ENCODE measurements around the gene CFTR. TPM values are rescaled to one million over a fixed set of nuclear protein-coding genes. Genes with fewer than 3 reads are reported as not detected.
A peak's percentile ranks its signal among the peaks of the same experiment; 100 is the strongest.

Gene CFTR
- total and polyA plus RNA-seq, 2 donors = 0.05 to 2.0 TPM

DNA sequence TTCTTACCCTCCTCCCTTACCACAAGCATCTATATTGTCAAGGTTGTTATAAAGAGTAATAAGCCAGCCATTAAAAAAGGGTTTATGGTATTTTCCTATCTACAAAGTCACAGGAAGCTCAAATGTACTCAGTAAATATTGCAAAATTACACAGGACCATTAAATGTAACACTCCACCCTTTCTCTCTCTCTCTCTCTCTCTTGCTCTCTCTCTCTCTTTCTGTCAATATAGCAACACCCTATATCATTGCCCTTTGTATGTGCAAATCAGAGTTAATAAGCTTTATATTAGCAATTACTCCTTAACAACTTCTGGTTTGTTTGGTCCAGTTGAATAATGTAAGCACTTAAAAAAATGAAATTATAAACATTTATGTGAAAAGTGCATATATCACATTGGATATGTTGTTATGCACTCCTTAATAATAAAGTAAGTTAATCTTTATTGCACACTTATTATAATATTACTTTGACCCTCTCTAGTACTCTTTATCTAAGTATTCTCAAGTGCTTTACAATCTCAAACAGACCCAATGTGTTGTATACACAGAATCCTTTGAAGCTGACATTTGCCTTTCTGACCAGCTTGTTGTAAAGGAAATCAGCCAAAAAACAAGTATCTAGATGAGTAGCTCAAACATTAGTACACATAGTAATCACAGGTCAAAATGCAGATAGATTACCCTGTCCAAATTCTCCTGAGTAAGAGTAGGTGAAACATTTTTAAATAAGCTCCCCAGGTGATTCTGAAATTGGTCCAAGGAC, 93.2 kb downstream of the CFTR start:
- DNase-seq (ENCODE audit: extremely low spot score) = no peak

DNA sequence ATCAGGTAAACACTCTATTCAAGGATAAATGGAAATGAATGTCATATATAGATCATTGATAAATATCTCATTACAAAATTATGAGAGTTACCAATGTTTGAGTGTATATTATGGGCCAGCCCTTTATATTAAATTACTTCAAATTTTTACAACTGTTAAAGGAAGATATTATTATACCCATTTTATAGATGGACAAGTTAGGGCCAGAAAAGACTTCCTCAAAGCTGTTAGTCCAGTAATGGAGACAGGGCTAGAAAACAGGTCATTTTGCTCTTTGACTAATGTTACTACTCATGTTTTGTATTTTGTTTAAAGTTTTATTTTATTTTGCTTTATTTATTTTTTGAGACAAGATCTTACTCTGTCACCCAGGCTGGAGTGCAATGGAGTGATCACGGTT, 101.6 kb downstream of the CFTR start:
- no peaks in the 10 kb centered on the region for H3K36me3 ChIP-seq (ENCODE audit: insufficient read depth)
- WGBS = 89% methylated on average over 1 of the region's 1 CpG
- H3K4me1 ChIP-seq (ENCODE audit: insufficient read depth) = no peaks in the 10 kb centered on the region
- no peak overlapping the region for H3K4me3 ChIP-seq (ENCODE audit: low read depth, low read length)
- no peak overlapping the region for H3K27ac ChIP-seq (ENCODE audit: low read depth)
- DNase-seq (ENCODE audit: extremely low spot score) = no peak

More for the DNA sequence above, 93.2 kb downstream of the CFTR start:
- H3K4me1 ChIP-seq (ENCODE audit: insufficient read depth) = no peaks in the 10 kb centered on the region
- no peak overlapping the region for H3K4me3 ChIP-seq (ENCODE audit: low read depth, low read length)
- H3K27ac ChIP-seq (ENCODE audit: low read depth) = no peak overlapping the region
- no peaks in the 10 kb centered on the region for H3K36me3 ChIP-seq (ENCODE audit: insufficient read depth)

DNA sequence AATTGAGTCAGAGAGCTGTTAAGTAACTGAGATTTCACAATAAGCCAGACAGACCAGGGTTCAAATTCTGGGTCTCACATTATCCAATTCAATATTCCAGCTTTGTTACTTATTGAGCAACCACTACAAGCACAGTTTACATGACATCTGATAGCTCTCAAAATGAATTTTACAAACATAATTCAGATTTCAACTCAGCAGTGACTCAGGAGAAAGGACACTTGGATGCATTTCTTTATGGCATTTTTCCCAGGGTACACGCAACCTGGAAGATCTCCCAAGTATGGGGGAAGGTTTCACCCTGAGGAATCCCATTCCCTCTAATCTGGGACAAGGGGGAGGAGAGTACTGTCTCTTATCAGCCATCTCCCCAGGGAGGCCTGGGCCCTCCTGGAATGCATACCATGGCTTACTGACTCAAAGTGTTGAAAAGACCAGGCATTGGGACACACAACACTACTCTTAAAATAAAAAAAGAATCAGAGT, 102.4 kb downstream of the CFTR start:
- H3K4me3 ChIP-seq (ENCODE audit: low read depth, low read length) = no peak overlapping the region
- WGBS = 15% methylated on average over 1 of the region's 1 CpG
- no peaks in the 10 kb centered on the region for H3K36me3 ChIP-seq (ENCODE audit: insufficient read depth)
- no peaks in the 10 kb centered on the region for H3K4me1 ChIP-seq (ENCODE audit: insufficient read depth)
- H3K27ac ChIP-seq (ENCODE audit: low read depth) = no peak overlapping the region
- DNase-seq (ENCODE audit: extremely low spot score) = no peak

DNA sequence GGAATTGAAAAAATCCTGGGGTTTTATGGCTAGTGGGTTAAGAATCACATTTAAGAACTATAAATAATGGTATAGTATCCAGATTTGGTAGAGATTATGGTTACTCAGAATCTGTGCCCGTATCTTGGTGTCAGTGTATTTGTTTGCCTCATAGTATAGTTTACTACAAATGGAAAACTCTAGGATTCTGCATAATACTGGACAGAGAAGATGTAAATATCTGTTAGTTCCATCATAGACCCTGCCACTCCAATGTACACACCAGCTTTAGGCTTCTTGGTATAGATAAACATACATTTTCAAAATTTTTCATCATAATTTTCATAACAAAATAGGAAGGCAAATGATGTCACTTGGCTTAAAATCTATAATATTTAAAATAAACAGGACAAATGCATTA, 108.1 kb downstream of the CFTR start:
- Histone ChIP-seq H3K4me3 (ENCODE audit: low read depth, low read length) (no peak overlapping the region), H3K27ac (ENCODE audit: low read depth) (no peak overlapping the region), H3K36me3 (ENCODE audit: insufficient read depth) (no peaks in the 10 kb centered on the region), H3K4me1 (ENCODE audit: insufficient read depth) (no peaks in the 10 kb centered on the region)
- no peak for DNase-seq (ENCODE audit: extremely low spot score)
- WGBS = 40% methylated on average over 1 of the region's 1 CpG

DNA sequence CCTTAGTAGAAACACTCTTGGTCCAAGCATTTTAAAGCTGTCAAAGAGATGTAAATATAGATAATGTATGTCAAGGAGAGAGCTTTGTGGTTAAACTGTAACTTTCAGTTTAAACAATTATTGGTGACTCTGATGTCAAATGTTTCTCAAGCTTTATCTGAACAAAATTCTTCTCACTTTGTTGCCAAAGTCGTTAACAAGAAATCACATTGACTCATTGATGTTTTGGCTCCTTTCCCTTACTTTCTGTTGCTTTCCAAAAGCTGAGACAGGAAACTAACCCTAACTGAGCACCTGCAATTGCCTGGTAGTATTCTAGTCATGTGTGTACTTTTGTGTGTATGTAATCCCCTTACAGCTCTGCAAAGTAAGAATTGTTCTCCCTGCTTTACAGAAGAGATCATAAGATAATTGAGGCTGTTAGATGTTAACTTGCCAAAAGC, 108.5 kb downstream of the CFTR start:
- WGBS = 13% methylated on average over 1 of the region's 1 CpG
- DNase-seq (ENCODE audit: extremely low spot score) = peak; percentile 37
- no peaks in the 10 kb centered on the region for H3K36me3 ChIP-seq (ENCODE audit: insufficient read depth)

DNA sequence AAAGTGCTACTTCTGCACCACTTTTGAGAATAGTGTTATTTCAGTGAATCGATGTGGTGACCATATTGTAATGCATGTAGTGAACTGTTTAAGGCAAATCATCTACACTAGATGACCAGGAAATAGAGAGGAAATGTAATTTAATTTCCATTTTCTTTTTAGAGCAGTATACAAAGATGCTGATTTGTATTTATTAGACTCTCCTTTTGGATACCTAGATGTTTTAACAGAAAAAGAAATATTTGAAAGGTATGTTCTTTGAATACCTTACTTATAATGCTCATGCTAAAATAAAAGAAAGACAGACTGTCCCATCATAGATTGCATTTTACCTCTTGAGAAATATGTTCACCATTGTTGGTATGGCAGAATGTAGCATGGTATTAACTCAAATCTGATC, 110.4 kb downstream of the CFTR start:
- Histone ChIP-seq H3K4me1 (ENCODE audit: insufficient read depth) (no peaks in the 10 kb centered on the region), H3K36me3 (ENCODE audit: insufficient read depth) (no peaks in the 10 kb centered on the region), H3K4me3 (ENCODE audit: low read depth, low read length) (no peak overlapping the region), H3K27ac (ENCODE audit: low read depth) (no peak overlapping the region)
- 90% methylated on average over 1 of the region's 1 CpG for WGBS
- DNase-seq (ENCODE audit: extremely low spot score) = no peak

More for the DNA sequence above, 108.5 kb downstream of the CFTR start:
- Histone ChIP-seq H3K27ac (ENCODE audit: low read depth) (no peak overlapping the region), H3K4me3 (ENCODE audit: low read depth, low read length) (no peak overlapping the region), H3K4me1 (ENCODE audit: insufficient read depth) (no peaks in the 10 kb centered on the region)

DNA sequence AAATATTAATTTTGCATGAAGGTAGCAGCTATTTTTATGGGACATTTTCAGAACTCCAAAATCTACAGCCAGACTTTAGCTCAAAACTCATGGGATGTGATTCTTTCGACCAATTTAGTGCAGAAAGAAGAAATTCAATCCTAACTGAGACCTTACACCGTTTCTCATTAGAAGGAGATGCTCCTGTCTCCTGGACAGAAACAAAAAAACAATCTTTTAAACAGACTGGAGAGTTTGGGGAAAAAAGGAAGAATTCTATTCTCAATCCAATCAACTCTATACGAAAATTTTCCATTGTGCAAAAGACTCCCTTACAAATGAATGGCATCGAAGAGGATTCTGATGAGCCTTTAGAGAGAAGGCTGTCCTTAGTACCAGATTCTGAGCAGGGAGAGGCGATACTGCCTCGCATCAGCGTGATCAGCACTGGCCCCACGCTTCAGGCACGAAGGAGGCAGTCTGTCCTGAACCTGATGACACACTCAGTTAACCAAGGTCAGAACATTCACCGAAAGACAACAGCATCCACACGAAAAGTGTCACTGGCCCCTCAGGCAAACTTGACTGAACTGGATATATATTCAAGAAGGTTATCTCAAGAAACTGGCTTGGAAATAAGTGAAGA, 112.3 kb downstream of the CFTR start:
- WGBS = 87% methylated on average over 11 of the region's 11 CpGs
- Histone ChIP-seq H3K36me3 (ENCODE audit: insufficient read depth) (no peaks in the 10 kb centered on the region), H3K27ac (ENCODE audit: low read depth) (no peak overlapping the region), H3K4me3 (ENCODE audit: low read depth, low read length) (no peak overlapping the region), H3K4me1 (ENCODE audit: insufficient read depth) (no peaks in the 10 kb centered on the region)
- no peak for DNase-seq (ENCODE audit: extremely low spot score)

DNA sequence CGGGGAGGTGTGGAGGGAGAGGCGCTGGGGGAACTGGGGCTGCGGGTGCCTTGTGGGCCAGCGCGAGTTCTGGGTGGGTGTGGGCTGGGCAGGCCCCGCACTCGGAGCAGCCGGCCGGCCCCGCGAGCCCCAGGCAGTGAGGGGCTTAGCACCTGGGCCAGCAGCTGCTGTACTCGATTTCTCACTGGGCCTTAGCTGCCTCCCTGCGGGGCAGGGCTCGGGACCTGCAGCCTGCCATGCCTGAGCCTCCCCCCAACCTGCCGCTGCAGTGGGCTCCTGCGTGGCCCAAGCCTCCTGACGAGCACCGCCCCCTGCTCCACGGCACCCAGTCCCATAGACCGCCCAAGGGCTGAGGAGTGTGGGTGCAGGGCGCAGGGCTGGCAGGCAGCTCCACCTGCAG, 116.3 kb downstream of the CFTR start:
- WGBS = 98% methylated on average over 21 of the region's 21 CpGs
- Histone ChIP-seq H3K4me1 (ENCODE audit: insufficient read depth) (no peaks in the 10 kb centered on the region), H3K36me3 (ENCODE audit: insufficient read depth) (no peaks in the 10 kb centered on the region), H3K27ac (ENCODE audit: low read depth) (no peak overlapping the region), H3K4me3 (ENCODE audit: low read depth, low read length) (no peak overlapping the region)
- no peak for DNase-seq (ENCODE audit: extremely low spot score)

DNA sequence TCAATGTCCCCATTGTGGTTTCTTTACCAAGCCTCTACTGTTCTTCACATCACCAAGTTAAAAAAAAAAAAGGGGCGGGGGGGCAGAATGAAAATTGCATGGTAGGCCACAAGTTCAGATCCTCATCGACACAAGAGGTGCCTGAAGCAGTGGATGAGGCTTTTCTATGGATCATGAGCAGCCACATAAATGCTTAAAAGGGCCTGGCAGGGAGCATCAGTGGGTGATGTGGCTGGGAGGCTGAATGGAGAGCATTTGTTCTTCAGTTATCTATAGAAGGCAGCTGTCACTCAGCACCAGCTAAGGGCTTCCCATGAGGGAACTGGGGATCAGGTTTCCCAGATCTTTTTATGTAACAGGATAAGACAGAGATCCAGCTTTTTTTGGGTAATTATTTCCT, 117.9 kb downstream of the CFTR start:
- no peak for DNase-seq (ENCODE audit: extremely low spot score)
- Histone ChIP-seq H3K4me3 (ENCODE audit: low read depth, low read length) (no peak overlapping the region), H3K27ac (ENCODE audit: low read depth) (no peak overlapping the region), H3K4me1 (ENCODE audit: insufficient read depth) (no peaks in the 10 kb centered on the region), H3K36me3 (ENCODE audit: insufficient read depth) (no peaks in the 10 kb centered on the region)
- 88% methylated on average over 2 of the region's 2 CpGs for WGBS

DNA sequence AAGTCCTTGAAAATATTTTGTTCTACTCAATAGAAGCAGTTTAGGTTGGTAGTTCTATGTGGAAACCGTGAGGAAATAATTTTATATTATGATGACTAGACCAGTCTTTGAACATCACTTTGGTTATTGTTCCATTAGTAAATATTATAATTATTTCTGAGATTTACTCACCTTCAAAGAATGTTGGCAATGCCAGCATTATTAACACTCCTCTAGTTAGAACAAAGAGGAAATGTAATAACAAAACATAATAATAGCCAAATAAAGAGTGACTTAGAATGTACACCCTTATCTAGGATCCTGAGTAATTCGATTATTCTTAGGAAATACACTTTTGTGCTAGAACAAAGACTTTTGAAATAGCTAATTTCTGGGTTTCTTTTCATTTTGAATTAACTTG, 121.1 kb downstream of the CFTR start:
- no peak overlapping the region for H3K4me3 ChIP-seq (ENCODE audit: low read depth, low read length)
- no peaks in the 10 kb centered on the region for H3K36me3 ChIP-seq (ENCODE audit: insufficient read depth)
- no peaks in the 10 kb centered on the region for H3K4me1 ChIP-seq (ENCODE audit: insufficient read depth)
- 62% methylated on average over 2 of the region's 2 CpGs for WGBS
- no peak for DNase-seq (ENCODE audit: extremely low spot score)
- no peak overlapping the region for H3K27ac ChIP-seq (ENCODE audit: low read depth)

DNA sequence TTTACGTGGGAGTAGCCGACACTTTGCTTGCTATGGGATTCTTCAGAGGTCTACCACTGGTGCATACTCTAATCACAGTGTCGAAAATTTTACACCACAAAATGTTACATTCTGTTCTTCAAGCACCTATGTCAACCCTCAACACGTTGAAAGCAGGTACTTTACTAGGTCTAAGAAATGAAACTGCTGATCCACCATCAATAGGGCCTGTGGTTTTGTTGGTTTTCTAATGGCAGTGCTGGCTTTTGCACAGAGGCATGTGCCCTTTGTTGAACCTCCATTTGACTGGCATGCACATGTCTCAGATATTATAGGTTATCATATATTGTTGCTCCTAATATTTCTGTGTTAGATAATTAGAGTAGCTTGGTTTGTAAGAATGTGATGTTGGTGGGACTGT, 123.8 kb downstream of the CFTR start:
- no peak overlapping the region for H3K27ac ChIP-seq (ENCODE audit: low read depth)
- no peak for DNase-seq (ENCODE audit: extremely low spot score)
- H3K4me3 ChIP-seq (ENCODE audit: low read depth, low read length) = no peak overlapping the region
- no peaks in the 10 kb centered on the region for H3K36me3 ChIP-seq (ENCODE audit: insufficient read depth)
- WGBS = 90% methylated on average over 4 of the region's 4 CpGs
- H3K4me1 ChIP-seq (ENCODE audit: insufficient read depth) = no peaks in the 10 kb centered on the region

DNA sequence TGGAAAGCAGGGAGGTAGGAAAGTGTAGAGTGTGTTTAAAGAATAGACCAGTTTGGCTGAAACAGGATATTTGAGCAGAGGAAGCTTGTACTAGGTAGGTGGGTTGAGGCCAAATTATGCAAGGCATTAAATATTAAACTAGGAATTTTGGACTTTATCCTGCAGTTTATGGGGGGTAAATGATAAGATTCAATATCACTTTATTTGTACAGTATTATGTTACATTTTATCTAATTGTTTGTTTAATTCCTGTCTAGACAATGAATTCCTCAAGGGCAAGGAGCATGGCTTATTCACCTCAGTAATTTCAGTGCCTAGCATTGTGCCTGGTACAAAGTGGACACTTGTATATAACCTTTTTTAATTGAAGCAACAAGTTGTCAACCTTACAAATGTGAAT, 125.9 kb downstream of the CFTR start:
- Histone ChIP-seq H3K4me1 (ENCODE audit: insufficient read depth) (no peaks in the 10 kb centered on the region), H3K36me3 (ENCODE audit: insufficient read depth) (no peaks in the 10 kb centered on the region), H3K27ac (ENCODE audit: low read depth) (no peak overlapping the region), H3K4me3 (ENCODE audit: low read depth, low read length) (no peak overlapping the region)
- no peak for DNase-seq (ENCODE audit: extremely low spot score)

DNA sequence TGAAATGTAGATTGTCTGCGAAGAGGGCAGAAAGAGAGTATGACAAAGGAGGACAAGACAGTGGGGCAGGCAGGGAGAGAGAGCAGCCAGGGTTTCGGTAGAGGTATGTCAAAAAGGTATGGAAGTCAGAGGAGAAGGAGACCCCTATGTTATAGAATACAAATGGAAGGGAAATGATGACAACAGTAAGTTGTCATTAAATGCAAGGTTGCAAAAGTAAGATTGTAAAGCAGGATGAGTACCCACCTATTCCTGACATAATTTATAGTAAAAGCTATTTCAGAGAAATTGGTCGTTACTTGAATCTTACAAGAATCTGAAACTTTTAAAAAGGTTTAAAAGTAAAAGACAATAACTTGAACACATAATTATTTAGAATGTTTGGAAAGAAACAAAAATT, 126.3 kb downstream of the CFTR start:
- no peak for DNase-seq (ENCODE audit: extremely low spot score)
- Histone ChIP-seq H3K36me3 (ENCODE audit: insufficient read depth) (no peaks in the 10 kb centered on the region), H3K4me1 (ENCODE audit: insufficient read depth) (no peaks in the 10 kb centered on the region), H3K27ac (ENCODE audit: low read depth) (no peak overlapping the region), H3K4me3 (ENCODE audit: low read depth, low read length) (no peak overlapping the region)
- WGBS = 92% methylated on average over 3 of the region's 3 CpGs

DNA sequence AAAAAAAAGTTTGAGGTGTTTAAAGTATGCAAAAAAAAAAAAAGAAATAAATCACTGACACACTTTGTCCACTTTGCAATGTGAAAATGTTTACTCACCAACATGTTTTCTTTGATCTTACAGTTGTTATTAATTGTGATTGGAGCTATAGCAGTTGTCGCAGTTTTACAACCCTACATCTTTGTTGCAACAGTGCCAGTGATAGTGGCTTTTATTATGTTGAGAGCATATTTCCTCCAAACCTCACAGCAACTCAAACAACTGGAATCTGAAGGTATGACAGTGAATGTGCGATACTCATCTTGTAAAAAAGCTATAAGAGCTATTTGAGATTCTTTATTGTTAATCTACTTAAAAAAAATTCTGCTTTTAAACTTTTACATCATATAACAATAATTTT, 130.6 kb downstream of the CFTR start:
- no peak for DNase-seq (ENCODE audit: extremely low spot score)
- Histone ChIP-seq H3K27ac (ENCODE audit: low read depth) (no peak overlapping the region), H3K4me1 (ENCODE audit: insufficient read depth) (no peaks in the 10 kb centered on the region), H3K36me3 (ENCODE audit: insufficient read depth) (no peaks in the 10 kb centered on the region), H3K4me3 (ENCODE audit: low read depth, low read length) (no peak overlapping the region)
- WGBS = 91% methylated on average over 2 of the region's 2 CpGs
